ENCODE data around the gene VCL.

VCL gene

DNA sequence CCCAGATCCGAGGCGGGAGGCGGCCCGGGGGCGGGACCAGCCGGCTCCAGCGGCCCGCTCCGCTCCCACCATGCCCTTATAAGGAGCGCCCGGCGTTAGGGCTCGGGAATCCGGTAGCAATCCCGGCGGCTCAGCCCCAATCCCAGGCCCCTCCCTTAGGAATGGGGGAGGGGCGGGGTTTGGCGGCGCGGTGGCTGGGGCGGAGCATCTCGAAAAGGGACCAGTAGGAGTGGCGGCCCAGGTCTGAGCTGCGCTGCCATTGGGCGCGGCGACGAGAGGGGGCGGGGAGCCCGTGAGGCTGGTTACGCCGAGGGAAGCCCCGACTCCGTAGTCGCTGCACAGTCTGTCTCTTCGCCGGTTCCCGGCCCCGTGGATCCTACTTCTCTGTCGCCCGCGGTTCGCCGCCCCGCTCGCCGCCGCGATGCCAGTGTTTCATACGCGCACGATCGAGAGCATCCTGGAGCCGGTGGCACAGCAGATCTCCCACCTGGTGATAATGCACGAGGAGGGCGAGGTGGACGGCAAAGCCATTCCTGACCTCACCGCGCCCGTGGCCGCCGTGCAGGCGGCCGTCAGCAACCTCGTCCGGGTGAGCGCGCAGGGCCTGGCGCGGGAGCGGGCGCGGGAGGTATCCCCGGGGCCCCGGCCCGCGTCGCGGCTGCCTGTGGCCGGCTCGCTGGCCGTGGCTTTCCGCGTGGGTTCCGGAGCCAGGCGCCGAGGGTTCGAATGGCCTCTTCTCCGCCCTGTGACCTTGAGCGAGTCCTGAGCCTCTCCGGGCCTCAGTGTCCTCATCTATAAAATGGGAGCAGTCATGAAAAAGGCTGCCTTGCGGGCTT, at the start of gene VCL:
VCL (plus strand) TSS at position 330 of the 836 bp plus-strand sequence; CDS start at position 422, 92 bp downstream.
- DNase-seq (ENCODE audit: low read depth): peak; percentile 96
- H3K4me3 ChIP-seq (ENCODE audit: control insufficient read depth, low read depth, low read length): peak within 1 kb of the TSS; percentile 97
- TF ChIP-seq, protein P1, sequence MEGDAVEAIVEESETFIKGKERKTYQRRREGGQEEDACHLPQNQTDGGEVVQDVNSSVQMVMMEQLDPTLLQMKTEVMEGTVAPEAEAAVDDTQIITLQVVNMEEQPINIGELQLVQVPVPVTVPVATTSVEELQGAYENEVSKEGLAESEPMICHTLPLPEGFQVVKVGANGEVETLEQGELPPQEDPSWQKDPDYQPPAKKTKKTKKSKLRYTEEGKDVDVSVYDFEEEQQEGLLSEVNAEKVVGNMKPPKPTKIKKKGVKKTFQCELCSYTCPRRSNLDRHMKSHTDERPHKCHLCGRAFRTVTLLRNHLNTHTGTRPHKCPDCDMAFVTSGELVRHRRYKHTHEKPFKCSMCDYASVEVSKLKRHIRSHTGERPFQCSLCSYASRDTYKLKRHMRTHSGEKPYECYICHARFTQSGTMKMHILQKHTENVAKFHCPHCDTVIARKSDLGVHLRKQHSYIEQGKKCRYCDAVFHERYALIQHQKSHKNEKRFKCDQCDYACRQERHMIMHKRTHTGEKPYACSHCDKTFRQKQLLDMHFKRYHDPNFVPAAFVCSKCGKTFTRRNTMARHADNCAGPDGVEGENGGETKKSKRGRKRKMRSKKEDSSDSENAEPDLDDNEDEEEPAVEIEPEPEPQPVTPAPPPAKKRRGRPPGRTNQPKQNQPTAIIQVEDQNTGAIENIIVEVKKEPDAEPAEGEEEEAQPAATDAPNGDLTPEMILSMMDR (conservative IDR thresholded peaks at IDR 0.05; ENCODE audit: control insufficient read depth, insufficient read depth, low read depth, low read length): no peak

GRCh38 chr10:73948947-73949633, 48.8 kb upstream of the VCL start:
- no peak for DNase-seq (ENCODE audit: low read depth)
- H3K4me3 ChIP-seq (ENCODE audit: control insufficient read depth, low read depth, low read length): no peak overlapping the region
- TF ChIP-seq, protein P1 (conservative IDR thresholded peaks at IDR 0.05; ENCODE audit: control insufficient read depth, insufficient read depth, low read depth, low read length): no peak

GRCh38 chr10:73950155-73950948, 47.6 kb upstream of the VCL start:
- DNase-seq (ENCODE audit: low read depth): no peak
- no peak overlapping the region for H3K4me3 ChIP-seq (ENCODE audit: control insufficient read depth, low read depth, low read length)
- TF ChIP-seq, protein P1 (conservative IDR thresholded peaks at IDR 0.05; ENCODE audit: control insufficient read depth, insufficient read depth, low read depth, low read length): no peak

DNA sequence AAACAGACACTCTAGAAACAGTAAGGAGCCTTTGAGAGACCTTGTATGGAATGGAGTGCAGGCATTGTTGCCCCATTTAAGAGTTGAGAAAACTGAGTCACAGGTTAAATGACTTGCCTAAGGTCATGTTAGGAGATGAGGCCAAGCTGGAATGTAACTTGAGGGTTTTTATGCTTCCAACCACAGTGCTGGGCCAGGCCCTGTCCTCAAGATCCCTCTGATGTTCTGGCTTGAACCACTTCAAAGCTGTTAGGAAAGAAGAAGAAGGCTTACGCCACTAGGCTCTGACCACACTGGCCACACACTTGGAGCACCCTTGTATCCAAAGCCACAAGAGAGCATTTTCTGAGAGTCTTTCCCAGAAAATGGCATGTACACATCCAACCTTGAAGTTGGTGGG, 44.3 kb upstream of the VCL start:
- peak; percentile 83 for DNase-seq (ENCODE audit: low read depth)
- no peak overlapping the region for H3K4me3 ChIP-seq (ENCODE audit: control insufficient read depth, low read depth, low read length)
- TF ChIP-seq, protein P1 (conservative IDR thresholded peaks at IDR 0.05; ENCODE audit: control insufficient read depth, insufficient read depth, low read depth, low read length): no peak

- no peak overlapping the region for H3K4me3 ChIP-seq (ENCODE audit: control insufficient read depth, low read depth, low read length)
- TF ChIP-seq, protein P1 (conservative IDR thresholded peaks at IDR 0.05; ENCODE audit: control insufficient read depth, insufficient read depth, low read depth, low read length): no peak
- DNase-seq (ENCODE audit: low read depth): no peak
Observed at GRCh38 chr10:73954737-73955136, 43.2 kb upstream of the VCL start.

DNA sequence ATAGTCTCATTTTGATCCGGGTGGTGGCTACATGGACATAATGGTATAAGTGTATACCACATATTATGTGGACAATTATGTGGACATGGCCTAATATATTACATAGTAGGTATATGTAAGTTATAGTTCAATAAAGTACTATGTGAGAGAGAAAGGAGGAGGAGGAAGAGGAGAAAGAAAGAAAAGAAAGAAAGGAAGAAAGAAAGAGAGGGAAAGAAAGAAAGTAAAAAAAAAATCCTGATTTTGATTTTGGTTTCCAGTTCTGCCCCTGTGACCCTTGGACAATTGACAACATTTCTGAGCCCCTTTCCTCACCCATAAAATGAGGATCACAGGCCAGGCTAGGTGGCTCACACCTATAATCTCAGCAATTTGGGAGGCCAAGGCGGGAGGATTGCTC, 42.2 kb upstream of the VCL start:
- no peak overlapping the region for H3K4me3 ChIP-seq (ENCODE audit: control insufficient read depth, low read depth, low read length)
- TF ChIP-seq, protein P1 (conservative IDR thresholded peaks at IDR 0.05; ENCODE audit: control insufficient read depth, insufficient read depth, low read depth, low read length): no peak
- no peak for DNase-seq (ENCODE audit: low read depth)
